Activated T-helper 2 cell treated with anti-CD3 and anti-CD28 coated beads, Interferon-gamma antibody, Interleukin-2, Interleukin-4, amounts not matched to agents 10 μg/mL and 5 μg/mL and 100 μg/mL, durations not matched to agents 14 hours and 24 hours and 36 hours (primary cell): ENCODE results near the gene SPACDR. TPM values are rescaled to one million over a fixed set of nuclear protein-coding genes. Genes with fewer than 3 reads are reported as not detected.

Source experiments
- DNase-seq: peaks from one replicate; pipeline ENCODE4 v3.0.0; 2021; ENCODE audit warnings: low spot score
- H3K27ac Mint-ChIP-seq: one replicate; pipeline ENCODE4 v1.8.0; 2021; ENCODE audit warnings: mixed read lengths
- H3K27me3 Mint-ChIP-seq: one replicate; pipeline ENCODE4 v1.8.0; 2021; ENCODE audit warnings: low read depth, mixed read lengths
- H3K36me3 Mint-ChIP-seq: one replicate; pipeline ENCODE4 v1.8.0; 2021; ENCODE audit warnings: low read depth, mixed read lengths
- H3K4me1 Mint-ChIP-seq: one replicate; pipeline ENCODE4 v1.8.0; 2021; ENCODE audit warnings: low read depth, mixed read lengths
- H3K4me3 Mint-ChIP-seq: one replicate; pipeline ENCODE4 v1.8.0; 2021; ENCODE audit warnings: low read depth, mild to moderate bottlenecking, moderate library complexity, mixed read lengths
- H3K9me3 Mint-ChIP-seq: one replicate; pipeline ENCODE4 v1.8.0; 2021; ENCODE audit warnings: mixed read lengths
- intact Hi-C: fragments of 100-400 bp; cut with micrococcal nuclease; formaldehyde crosslinking; loops from one replicate; pipeline ENCODE4 v1.15.1; 2023
- total RNA-seq: library from RNA; stranded (reverse); gene quantifications from 2 replicates; pipeline ENCODE4 v1.2.3, GENCODE V29; 2022

SPACDR gene
- total RNA-seq, 1 donor from 2014 or later: 4.5 TPM

GRCh38 chr7:100433592-100434296 lies 30.3 kb downstream of the SPACDR start:
- H3K4me3 Mint-ChIP-seq: peak overlapping the region; percentile 85
- peaks cover 58% of the 10 kb centered on the region for H3K36me3 Mint-ChIP-seq
- no peaks in the 10 kb centered on the region for H3K27me3 Mint-ChIP-seq
- intact Hi-C loops: no loop called here
- peak overlapping the region; percentile 43 for H3K27ac Mint-ChIP-seq
- no peaks in the 10 kb centered on the region for H3K9me3 Mint-ChIP-seq
- DNase-seq: no peak
- H3K4me1 Mint-ChIP-seq: peaks cover 36% of the 10 kb centered on the region

GRCh38 chr7:100433276-100433591 lies 30.8 kb downstream of the SPACDR start:
- no peaks in the 10 kb centered on the region for H3K9me3 Mint-ChIP-seq
- intact Hi-C loops: no loop called here

GRCh38 chr7:100432621-100433275 lies 31.3 kb downstream of the SPACDR start:
- Mint-ChIP-seq H3K36me3 (peaks cover 58% of the 10 kb centered on the region), H3K4me3 (no peak overlapping the region), H3K9me3 (no peaks in the 10 kb centered on the region), H3K4me1 (peaks cover 37% of the 10 kb centered on the region), H3K27me3 (no peaks in the 10 kb centered on the region), H3K27ac (peak overlapping the region; percentile 5)
- DNase-seq: no peak
- intact Hi-C loops: no loop called here

More at GRCh38 chr7:100433276-100433591, 30.8 kb downstream of the SPACDR start:
- no peak for DNase-seq
- Mint-ChIP-seq H3K4me1 (peaks cover 36% of the 10 kb centered on the region), H3K27me3 (no peaks in the 10 kb centered on the region), H3K27ac (no peak overlapping the region), H3K36me3 (peaks cover 58% of the 10 kb centered on the region), H3K4me3 (peak overlapping the region; percentile 34)

- no peak for DNase-seq
- Mint-ChIP-seq H3K9me3 (no peaks in the 10 kb centered on the region), H3K36me3 (peaks cover 58% of the 10 kb centered on the region), H3K27ac (peak overlapping the region; percentile 64), H3K4me3 (peak overlapping the region; percentile 89), H3K4me1 (peaks cover 38% of the 10 kb centered on the region), H3K27me3 (no peaks in the 10 kb centered on the region)
- intact Hi-C loops: no loop called here
Measured at GRCh38 chr7:100432053-100432452, 32.0 kb downstream of the SPACDR start.

- Mint-ChIP-seq H3K4me3 (peak overlapping the region; percentile 89), H3K4me1 (peaks cover 38% of the 10 kb centered on the region), H3K27ac (peak overlapping the region; percentile 64), H3K27me3 (no peaks in the 10 kb centered on the region), H3K9me3 (no peaks in the 10 kb centered on the region), H3K36me3 (peaks cover 56% of the 10 kb centered on the region)
- no peak for DNase-seq
- intact Hi-C loops: no loop called here
Measured at GRCh38 chr7:100431286-100431735, 32.7 kb downstream of the SPACDR start.

GRCh38 chr7:100430493-100431285 lies 33.4 kb downstream of the SPACDR start:
- Mint-ChIP-seq H3K4me3 (peak overlapping the region; percentile 89), H3K4me1 (peaks cover 38% of the 10 kb centered on the region), H3K9me3 (no peaks in the 10 kb centered on the region)

GRCh38 chr7:100429637-100430492 lies 34.2 kb downstream of the SPACDR start, which contains the start of gene MEPCE:
TSS of gene MEPCE (plus strand) at chr7:100429831. CDS start at chr7:100430019, 188 bp downstream.
- peaks cover 2% of the 10 kb centered on the region for H3K27me3 Mint-ChIP-seq
- peak within 1 kb of the TSS; percentile 96 for H3K27ac Mint-ChIP-seq
- peak within 1 kb of the TSS; percentile 90 for H3K4me3 Mint-ChIP-seq
- no peaks in the 10 kb centered on the region for H3K9me3 Mint-ChIP-seq
- intact Hi-C loops: loop anchor here (1.0 to 2.0 kb wide), 7 partner anchors 33 to 329 kb away; partner anchors contain the start of genes AP4M1, GNB2, MCM7 and MOSPD3
- DNase-seq: peak; percentile 93
- peaks cover 43% of the 10 kb centered on the region for H3K36me3 Mint-ChIP-seq
- H3K4me1 Mint-ChIP-seq: peaks cover 34% of the 10 kb centered on the region

More at GRCh38 chr7:100430493-100431285, 33.4 kb downstream of the SPACDR start:
- intact Hi-C loops: loop anchor here (1.0 kb wide), 1 partner anchor 108 kb away; no protein-coding TSS in a partner anchor
- H3K27me3 Mint-ChIP-seq: peaks cover 2% of the 10 kb centered on the region
- peak overlapping the region; percentile 93 for H3K27ac Mint-ChIP-seq
- DNase-seq: peak; percentile 29
- H3K36me3 Mint-ChIP-seq: peaks cover 52% of the 10 kb centered on the region

GRCh38 chr7:100428967-100429636 lies 35.0 kb downstream of the SPACDR start:
- H3K36me3 Mint-ChIP-seq: peaks cover 36% of the 10 kb centered on the region
- H3K9me3 Mint-ChIP-seq: no peaks in the 10 kb centered on the region
- peak overlapping the region; percentile 90 for H3K4me3 Mint-ChIP-seq
- intact Hi-C loops: loop anchor here (1.0 to 2.0 kb wide), 6 partner anchors 32 to 328 kb away; partner anchors contain the start of genes AP4M1, GNB2, MCM7 and MOSPD3
- H3K4me1 Mint-ChIP-seq: peaks cover 28% of the 10 kb centered on the region
- H3K27ac Mint-ChIP-seq: peak overlapping the region; percentile 96
- peaks cover 2% of the 10 kb centered on the region for H3K27me3 Mint-ChIP-seq
- peak; percentile 100 for DNase-seq

- Mint-ChIP-seq H3K36me3 (peaks cover 29% of the 10 kb centered on the region), H3K4me3 (peak within 1 kb of the TSS; percentile 90), H3K4me1 (peaks cover 24% of the 10 kb centered on the region), H3K27ac (peak within 1 kb of the TSS; percentile 96), H3K27me3 (peaks cover 2% of the 10 kb centered on the region), H3K9me3 (no peaks in the 10 kb centered on the region)
- DNase-seq: peak; percentile 95
- intact Hi-C loops: loop anchor here (2.0 kb wide), 2 partner anchors 32 to 328 kb away; partner anchors contain the start of genes AP4M1 and MCM7
Measured at GRCh38 chr7:100428199-100428966, 35.7 kb downstream of the SPACDR start, which contains the start of gene ZCWPW1. TSS of gene ZCWPW1 (minus strand) at chr7:100428703. CDS start at chr7:100420649, 8,054 bp downstream.

GRCh38 chr7:100427762-100428198 lies 36.3 kb downstream of the SPACDR start:
- Mint-ChIP-seq H3K9me3 (no peaks in the 10 kb centered on the region), H3K4me3 (peak overlapping the region; percentile 90), H3K27me3 (peaks cover 2% of the 10 kb centered on the region), H3K27ac (peak overlapping the region; percentile 96), H3K36me3 (peaks cover 23% of the 10 kb centered on the region), H3K4me1 (peaks cover 21% of the 10 kb centered on the region)
- DNase-seq: no peak
- intact Hi-C loops: loop anchor here (2.0 kb wide), 2 partner anchors 31 to 327 kb away; partner anchors contain the start of genes AP4M1 and MCM7
